ENCODE data around the gene NSUN7.
A peak's percentile ranks its signal among the peaks of the same experiment; 100 is the strongest.

The NSUN7 gene

GRCh38 chr4:40850496-40850895 lies 100.7 kb downstream of the NSUN7 start:
- DNase-seq: no peak

GRCh38 chr4:40856277-40856839 lies 106.6 kb downstream of the NSUN7 start:
- no peak for DNase-seq

GRCh38 chr4:40856840-40857362 lies 107.1 kb downstream of the NSUN7 start:
- peak; percentile 55 for DNase-seq

- no peak for DNase-seq
Measured at GRCh38 chr4:40857956-40858355, 108.2 kb downstream of the NSUN7 start.

- DNase-seq: no peak
Measured at GRCh38 chr4:40858962-40859361, 109.2 kb downstream of the NSUN7 start.

Data from NCI-H2107 (cell line).